Activated T-helper 1 cell treated with anti-CD3 and anti-CD28 coated beads, Interleukin-12 subunit alpha, Interleukin-12 subunit beta, Interleukin-2, Interleukin-4 antibody, amounts not matched to agents 30 ng/mL and 10 ng/mL and 1 ng/mL, durations not matched to agents 14 hours and 24 hours and 36 hours (primary cell): ENCODE results near the gene ETAA1. TPM values are rescaled to one million over a fixed set of nuclear protein-coding genes. Genes with fewer than 3 reads are reported as not detected.

Experiments
- DNase-seq: peaks from one replicate; pipeline ENCODE4 v3.0.0; 2021; ENCODE audit warnings: low spot score
- H3K27ac Mint-ChIP-seq: one replicate; pipeline ENCODE4 v1.8.0; 2021; ENCODE audit warnings: mild to moderate bottlenecking, mixed read lengths
- H3K27me3 Mint-ChIP-seq: one replicate; pipeline ENCODE4 v1.8.0; 2022; ENCODE audit warnings: mild to moderate bottlenecking, moderate library complexity, mixed read lengths; ENCODE audit not compliant: insufficient read depth
- H3K36me3 Mint-ChIP-seq: one replicate; pipeline ENCODE4 v1.8.0; 2021; ENCODE audit warnings: low read depth, mixed read lengths
- H3K4me1 Mint-ChIP-seq: one replicate; pipeline ENCODE4 v1.8.0; 2021; ENCODE audit warnings: low read depth, mixed read lengths
- H3K4me3 Mint-ChIP-seq: one replicate; pipeline ENCODE4 v1.8.0; 2021; ENCODE audit warnings: mild to moderate bottlenecking, moderate library complexity, mixed read lengths
- H3K9me3 Mint-ChIP-seq: one replicate; pipeline ENCODE4 v1.8.0; 2021; ENCODE audit warnings: mixed read lengths
- intact Hi-C: fragments of 100-400 bp; cut with micrococcal nuclease; formaldehyde crosslinking; loops from one replicate; pipeline ENCODE4 v1.15.1; 2024
- total RNA-seq: library from RNA; stranded (reverse); gene quantifications from 2 replicates; pipeline ENCODE4 v1.2.3, GENCODE V29; 2022

The ETAA1 gene
- 9.5 and 10.7 TPM in 2 replicates for total RNA-seq

DNA sequence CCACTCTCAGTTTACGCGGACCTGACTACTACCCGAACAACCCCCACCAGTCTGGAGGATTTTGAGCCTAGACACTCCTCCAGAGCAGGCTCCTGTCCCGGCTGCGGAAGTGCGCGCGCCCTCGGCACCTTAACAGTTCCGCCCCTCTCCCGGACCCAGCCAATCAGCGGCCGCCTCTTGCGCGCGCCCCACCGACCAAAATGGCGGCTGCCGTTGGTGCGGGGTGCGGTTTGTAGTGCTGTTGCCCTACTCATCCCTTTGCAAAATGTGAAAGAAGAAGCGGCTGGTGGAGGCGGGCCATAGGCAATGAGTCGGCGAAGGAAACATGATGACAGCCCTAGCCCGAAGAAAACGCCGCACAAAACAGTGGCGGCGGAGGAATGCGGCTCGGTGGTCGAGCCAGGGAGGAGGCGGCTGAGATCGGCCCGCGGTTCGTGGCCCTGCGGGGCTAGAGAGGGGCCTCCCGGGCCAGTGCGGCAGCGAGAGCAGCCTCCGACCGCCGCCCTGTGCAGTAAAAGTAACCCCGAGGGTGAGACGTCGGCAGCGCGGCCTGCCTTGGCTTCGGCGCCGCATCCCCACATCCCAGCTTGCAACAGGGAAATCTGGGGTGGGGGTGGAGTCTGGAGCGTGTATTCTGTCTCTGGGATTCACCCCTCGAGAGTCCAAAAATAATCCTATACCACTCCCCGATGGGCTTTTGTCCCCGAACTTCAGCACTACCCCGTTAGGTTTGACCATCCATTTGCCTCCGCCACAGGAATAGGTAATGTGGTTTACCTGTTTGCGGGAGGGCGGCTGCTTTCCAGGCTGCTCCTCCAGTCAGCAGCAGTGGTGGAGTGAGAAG lies at the start of gene ETAA1:
Gene ETAA1, plus strand, starts transcription at position 191 of the 844 bp plus-strand sequence. Its CDS starts 116 bp downstream, at position 307.
- intact Hi-C loops: loop anchor here (1.0 to 10.0 kb wide), 4 partner anchors 666 to 1960 kb away; partner anchors contain the start of genes C1D and PNO1
- Mint-ChIP-seq H3K27me3 (peaks cover 2% of the 10 kb centered on the region), H3K4me3 (peak within 1 kb of the TSS; percentile 97), H3K36me3 (peaks cover 11% of the 10 kb centered on the region), H3K4me1 (peaks cover 17% of the 10 kb centered on the region), H3K27ac (peak within 1 kb of the TSS; percentile 99), H3K9me3 (no peaks in the 10 kb centered on the region)
- DNase-seq: peak; percentile 90

DNA sequence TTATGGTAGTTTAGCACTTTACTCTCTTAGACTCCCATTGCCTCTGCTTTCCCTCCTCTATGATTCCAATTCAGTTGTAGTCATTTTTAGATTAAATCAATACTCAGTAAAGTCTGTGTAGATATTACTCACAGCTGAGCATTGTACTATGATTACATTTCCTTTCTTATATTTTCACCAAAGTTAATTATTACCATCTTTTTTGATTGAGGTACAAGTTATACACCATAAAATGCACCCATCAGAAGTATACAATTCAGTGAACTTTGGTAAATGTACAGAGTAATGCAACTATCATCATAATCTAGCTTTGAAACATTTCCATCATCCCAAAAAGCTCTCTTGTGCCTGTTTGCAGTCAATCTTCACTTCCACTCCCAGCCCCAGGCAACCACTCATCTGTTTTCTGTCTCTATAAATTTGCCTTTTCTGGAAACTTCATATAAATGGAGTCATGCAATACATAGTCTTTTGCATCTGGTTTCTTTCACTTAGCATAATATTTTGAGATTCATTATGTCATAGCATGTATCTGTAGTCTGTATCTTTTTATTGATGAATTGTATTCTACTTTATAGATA lies 30.2 kb upstream of the ETAA1 start:
- DNase-seq: no peak
- H3K36me3 Mint-ChIP-seq: no peaks in the 10 kb centered on the region
- no peaks in the 10 kb centered on the region for H3K4me1 Mint-ChIP-seq
- H3K27ac Mint-ChIP-seq: no peak overlapping the region
- H3K9me3 Mint-ChIP-seq: no peaks in the 10 kb centered on the region
- intact Hi-C loops: no loop called here
- H3K27me3 Mint-ChIP-seq: peaks cover 4% of the 10 kb centered on the region
- H3K4me3 Mint-ChIP-seq: no peak overlapping the region

DNA sequence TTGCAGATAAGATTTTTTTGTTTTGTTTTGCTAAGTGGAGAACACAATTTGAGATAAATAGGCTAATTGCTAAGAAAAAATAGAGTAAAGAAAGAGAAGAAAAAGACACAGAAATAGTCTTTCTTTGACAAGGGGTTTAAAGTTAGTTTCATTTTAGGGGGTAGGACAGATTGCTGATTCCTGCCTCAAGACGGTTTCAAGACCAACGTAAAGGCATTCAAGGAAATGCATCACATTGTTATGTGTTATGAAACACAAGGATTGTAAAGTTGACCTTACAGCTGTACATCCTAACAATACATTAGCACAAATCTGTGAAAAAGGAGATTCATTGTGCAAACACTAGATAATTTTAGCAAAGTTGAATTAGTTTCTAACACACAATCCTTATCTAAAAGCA lies 22.7 kb upstream of the ETAA1 start:
- intact Hi-C loops: no loop called here

DNA sequence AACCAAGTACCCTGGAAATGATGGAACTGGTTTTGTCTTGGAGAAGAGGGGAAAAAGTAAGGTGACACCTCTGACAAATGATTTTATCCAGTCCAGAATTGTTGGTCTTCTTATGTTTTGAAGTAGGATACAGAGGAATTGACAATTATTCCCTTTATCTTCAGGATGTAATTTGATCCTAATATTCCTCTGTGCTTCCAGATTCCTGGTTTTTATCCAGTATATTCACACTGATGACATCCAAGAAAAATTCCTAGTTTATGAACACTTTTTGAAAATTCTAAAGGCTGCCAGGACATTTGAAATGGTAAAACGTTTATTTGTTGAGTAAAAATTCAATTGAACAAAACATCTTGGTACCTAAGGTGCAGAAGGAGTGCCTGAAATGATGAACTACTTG lies 22.2 kb upstream of the ETAA1 start:
- no peak overlapping the region for H3K27ac Mint-ChIP-seq
- no peak for DNase-seq
- H3K36me3 Mint-ChIP-seq: no peaks in the 10 kb centered on the region
- no peaks in the 10 kb centered on the region for H3K4me1 Mint-ChIP-seq
- H3K9me3 Mint-ChIP-seq: no peaks in the 10 kb centered on the region
- intact Hi-C loops: no loop called here
- no peak overlapping the region for H3K4me3 Mint-ChIP-seq
- peaks cover 2% of the 10 kb centered on the region for H3K27me3 Mint-ChIP-seq

More for the DNA sequence above, 22.7 kb upstream of the ETAA1 start:
- no peak overlapping the region for H3K27ac Mint-ChIP-seq
- no peaks in the 10 kb centered on the region for H3K36me3 Mint-ChIP-seq
- no peaks in the 10 kb centered on the region for H3K9me3 Mint-ChIP-seq
- no peak overlapping the region for H3K4me3 Mint-ChIP-seq
- H3K4me1 Mint-ChIP-seq: no peaks in the 10 kb centered on the region
- DNase-seq: no peak
- H3K27me3 Mint-ChIP-seq: peaks cover 2% of the 10 kb centered on the region

DNA sequence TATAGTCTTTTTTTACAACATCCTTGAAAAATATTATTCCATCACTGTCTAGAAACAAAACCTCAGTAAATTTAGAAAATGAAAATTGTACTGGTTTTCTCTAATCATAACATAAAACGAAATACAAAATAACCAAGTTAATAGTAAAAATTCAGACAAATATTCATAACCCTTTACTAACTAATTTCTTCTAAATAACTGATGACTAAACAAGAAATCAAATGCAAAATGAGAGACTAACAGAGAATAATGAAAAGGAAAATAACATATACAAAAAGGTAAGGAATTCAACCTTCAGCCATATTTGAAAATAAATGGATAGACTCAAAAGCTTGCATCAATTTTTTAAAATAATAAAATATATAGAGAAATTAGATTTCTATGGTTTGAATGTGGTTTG lies 18.6 kb upstream of the ETAA1 start:
- no peaks in the 10 kb centered on the region for H3K27me3 Mint-ChIP-seq
- H3K36me3 Mint-ChIP-seq: no peaks in the 10 kb centered on the region
- DNase-seq: no peak
- H3K27ac Mint-ChIP-seq: no peak overlapping the region
- no peaks in the 10 kb centered on the region for H3K9me3 Mint-ChIP-seq
- H3K4me1 Mint-ChIP-seq: no peaks in the 10 kb centered on the region
- no peak overlapping the region for H3K4me3 Mint-ChIP-seq
- intact Hi-C loops: no loop called here

DNA sequence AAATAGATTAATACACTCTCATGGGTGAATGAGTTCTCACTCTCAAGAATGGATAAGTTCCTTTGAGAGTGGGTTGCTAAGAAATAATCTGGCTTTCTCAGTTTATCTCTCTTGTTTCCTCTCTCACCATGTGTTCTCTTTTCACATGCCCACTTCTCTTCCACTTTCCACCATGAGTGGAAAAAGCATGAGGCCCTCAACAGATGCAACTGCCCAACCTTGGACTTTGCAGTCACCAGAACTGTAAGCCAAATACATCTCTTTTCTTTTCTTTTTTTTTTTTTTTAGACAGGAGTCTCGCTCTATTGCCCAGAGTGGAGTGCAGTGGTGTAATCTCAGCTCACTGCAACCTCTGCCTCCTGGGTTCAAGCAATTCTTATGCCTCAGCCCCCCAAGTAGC lies 18.1 kb upstream of the ETAA1 start:
- H3K4me3 Mint-ChIP-seq: no peak overlapping the region
- no peak overlapping the region for H3K27ac Mint-ChIP-seq
- H3K4me1 Mint-ChIP-seq: no peaks in the 10 kb centered on the region
- H3K36me3 Mint-ChIP-seq: no peaks in the 10 kb centered on the region
- no peaks in the 10 kb centered on the region for H3K9me3 Mint-ChIP-seq
- intact Hi-C loops: no loop called here
- no peaks in the 10 kb centered on the region for H3K27me3 Mint-ChIP-seq
- DNase-seq: no peak

DNA sequence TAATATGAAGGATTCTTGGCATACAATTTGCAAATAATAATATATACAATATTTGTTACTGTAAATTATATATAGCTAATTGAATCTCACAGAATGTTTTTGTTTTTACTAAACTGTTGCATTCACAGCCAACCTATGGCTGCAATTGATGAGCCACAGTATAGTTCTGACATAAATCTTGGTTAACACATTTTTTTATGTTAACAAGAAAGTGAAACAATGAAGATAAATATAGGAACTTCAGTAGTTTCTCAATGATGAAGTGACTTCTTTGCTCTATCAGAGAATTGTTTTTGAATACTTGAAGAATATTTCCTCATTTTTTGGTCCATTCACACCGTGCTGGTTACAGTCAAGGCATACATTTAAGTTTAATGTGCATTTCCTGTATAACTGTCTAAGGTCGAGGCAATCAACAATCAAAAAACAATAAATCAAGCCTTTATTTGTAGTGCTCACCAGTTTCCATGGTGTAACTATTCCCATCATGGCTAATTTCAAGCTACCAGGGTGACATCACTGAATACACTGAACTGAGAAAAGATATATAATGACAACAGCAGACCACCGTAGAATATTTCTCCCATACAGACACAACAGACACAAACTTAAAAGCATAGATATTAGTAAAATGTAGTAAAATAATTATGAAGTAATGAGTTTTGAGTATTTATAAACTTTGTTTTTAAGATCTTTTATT lies 12.9 kb upstream of the ETAA1 start:
- Mint-ChIP-seq H3K4me3 (no peak overlapping the region), H3K9me3 (no peaks in the 10 kb centered on the region), H3K27ac (no peak overlapping the region), H3K27me3 (no peaks in the 10 kb centered on the region), H3K4me1 (no peaks in the 10 kb centered on the region), H3K36me3 (no peaks in the 10 kb centered on the region)
- intact Hi-C loops: no loop called here
- no peak for DNase-seq

DNA sequence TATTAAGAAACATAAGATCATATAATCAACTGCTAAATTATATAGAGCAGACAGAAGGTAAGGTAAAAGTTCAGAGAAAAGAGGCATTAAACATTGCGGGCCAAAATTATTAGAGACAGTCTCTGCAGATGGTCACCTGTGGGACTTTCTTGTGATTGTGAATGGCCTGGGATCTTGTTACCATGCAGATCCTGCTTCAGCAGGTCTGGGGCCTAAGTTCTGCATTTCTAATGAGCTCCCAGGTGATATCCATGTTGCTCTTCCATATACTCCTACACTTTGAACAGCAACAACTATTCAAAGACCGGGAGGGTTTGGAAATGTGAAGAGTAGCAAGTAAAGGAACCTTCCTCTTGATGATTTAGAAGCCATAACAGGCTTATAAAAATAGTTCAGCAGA lies 8.5 kb upstream of the ETAA1 start:
- no peak overlapping the region for H3K27ac Mint-ChIP-seq
- H3K4me1 Mint-ChIP-seq: no peaks in the 10 kb centered on the region
- intact Hi-C loops: no loop called here
- H3K9me3 Mint-ChIP-seq: no peaks in the 10 kb centered on the region
- no peaks in the 10 kb centered on the region for H3K36me3 Mint-ChIP-seq
- H3K4me3 Mint-ChIP-seq: no peak overlapping the region
- no peaks in the 10 kb centered on the region for H3K27me3 Mint-ChIP-seq
- no peak for DNase-seq

DNA sequence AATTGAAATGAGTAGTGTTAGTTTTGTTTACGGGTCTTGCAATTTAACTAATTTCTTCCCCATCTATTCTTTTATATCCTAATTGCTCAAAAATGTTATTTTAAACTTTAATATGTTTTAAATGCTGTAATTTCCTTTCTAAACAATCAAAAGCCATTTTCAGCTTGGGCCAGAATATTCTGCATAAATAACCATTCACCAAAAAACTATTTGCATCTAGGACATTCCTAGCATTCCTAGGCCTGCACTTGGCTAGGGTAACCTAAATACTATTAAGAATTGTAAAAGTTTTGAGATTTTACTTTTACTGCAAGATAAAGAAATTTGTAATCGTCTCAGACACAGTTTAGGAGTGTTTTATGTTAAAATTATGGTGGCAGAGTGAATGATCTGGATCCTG lies 7.8 kb upstream of the ETAA1 start:
- intact Hi-C loops: no loop called here
- Mint-ChIP-seq H3K9me3 (no peaks in the 10 kb centered on the region), H3K27me3 (no peaks in the 10 kb centered on the region), H3K4me1 (no peaks in the 10 kb centered on the region), H3K4me3 (no peak overlapping the region), H3K27ac (no peak overlapping the region), H3K36me3 (no peaks in the 10 kb centered on the region)
- no peak for DNase-seq

DNA sequence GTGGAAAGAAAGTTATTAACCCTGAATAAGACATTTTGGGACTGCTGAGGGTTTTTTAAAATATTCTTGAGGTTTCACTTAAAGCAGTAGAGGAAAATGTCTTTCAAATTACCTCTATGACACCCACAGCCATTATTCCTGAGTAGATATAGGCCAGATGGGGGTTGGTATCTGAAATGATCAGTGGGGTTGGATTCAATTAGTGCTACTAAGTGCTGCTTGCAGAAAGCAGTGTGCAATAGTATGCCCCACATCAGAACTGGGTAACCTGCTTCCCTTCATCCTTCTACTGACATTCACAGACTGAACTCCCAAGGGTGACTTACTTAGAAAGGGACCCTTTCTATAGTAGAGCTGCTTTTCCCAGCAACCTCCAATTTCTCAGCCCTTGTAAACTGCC lies 7.3 kb upstream of the ETAA1 start:
- no peak for DNase-seq
- no peaks in the 10 kb centered on the region for H3K9me3 Mint-ChIP-seq
- intact Hi-C loops: loop anchor here (10.0 kb wide), 1 partner anchor 995 kb away; no protein-coding TSS in a partner anchor
- no peak overlapping the region for H3K27ac Mint-ChIP-seq
- no peaks in the 10 kb centered on the region for H3K4me1 Mint-ChIP-seq
- H3K36me3 Mint-ChIP-seq: no peaks in the 10 kb centered on the region
- no peak overlapping the region for H3K4me3 Mint-ChIP-seq
- H3K27me3 Mint-ChIP-seq: peaks cover 2% of the 10 kb centered on the region

DNA sequence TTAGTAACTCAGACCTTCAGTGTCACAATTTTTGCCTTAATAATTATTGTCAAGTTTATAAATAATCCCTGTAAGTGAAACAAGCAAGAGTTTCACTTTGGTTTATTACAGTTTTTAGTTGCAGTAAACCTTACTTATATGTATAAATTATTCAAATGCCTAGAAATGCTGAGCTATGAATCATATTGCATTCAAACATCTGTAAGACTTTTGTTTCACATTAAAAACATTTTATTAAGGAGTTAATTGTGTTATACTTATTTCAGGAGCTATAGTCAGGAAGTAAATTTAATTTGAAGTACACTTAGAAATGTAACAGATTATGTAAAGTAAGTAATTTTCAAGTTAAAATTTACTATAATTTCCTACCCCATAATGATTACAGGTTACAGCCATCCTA lies 3.9 kb upstream of the ETAA1 start:
- Mint-ChIP-seq H3K27me3 (peaks cover 2% of the 10 kb centered on the region), H3K4me3 (no peak overlapping the region), H3K27ac (no peak overlapping the region), H3K4me1 (peaks cover 6% of the 10 kb centered on the region), H3K9me3 (no peaks in the 10 kb centered on the region), H3K36me3 (peaks cover 3% of the 10 kb centered on the region)
- DNase-seq: no peak
- intact Hi-C loops: loop anchor here (10.0 kb wide), 1 partner anchor 992 kb away; no protein-coding TSS in a partner anchor

DNA sequence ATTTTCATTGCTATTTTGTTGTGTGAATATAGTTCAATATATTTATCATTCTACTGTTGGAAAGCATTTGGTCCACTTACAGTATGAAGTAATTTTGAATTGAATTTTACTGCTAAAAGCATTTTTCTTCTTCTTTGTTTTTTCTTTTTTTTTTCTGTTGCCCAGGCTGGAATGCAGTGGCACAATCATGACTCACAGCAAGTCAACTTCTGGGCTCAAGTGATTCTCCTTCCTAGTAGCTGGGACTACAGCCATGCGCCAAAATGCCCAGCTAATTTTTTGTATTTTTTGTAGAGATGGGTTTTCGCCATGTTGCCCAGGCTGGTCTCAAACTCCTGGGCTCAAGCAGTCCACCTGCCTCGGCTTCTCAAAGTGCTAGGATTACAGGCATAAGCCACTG lies 2.4 kb upstream of the ETAA1 start:
- no peaks in the 10 kb centered on the region for H3K9me3 Mint-ChIP-seq
- H3K27ac Mint-ChIP-seq: no peak overlapping the region
- peaks cover 6% of the 10 kb centered on the region for H3K4me1 Mint-ChIP-seq
- H3K27me3 Mint-ChIP-seq: peaks cover 2% of the 10 kb centered on the region
- DNase-seq: no peak
- H3K4me3 Mint-ChIP-seq: no peak overlapping the region
- intact Hi-C loops: loop anchor here (5.0 to 10.0 kb wide), 2 partner anchors 990 to 1957 kb away; no protein-coding TSS in a partner anchor
- peaks cover 3% of the 10 kb centered on the region for H3K36me3 Mint-ChIP-seq

DNA sequence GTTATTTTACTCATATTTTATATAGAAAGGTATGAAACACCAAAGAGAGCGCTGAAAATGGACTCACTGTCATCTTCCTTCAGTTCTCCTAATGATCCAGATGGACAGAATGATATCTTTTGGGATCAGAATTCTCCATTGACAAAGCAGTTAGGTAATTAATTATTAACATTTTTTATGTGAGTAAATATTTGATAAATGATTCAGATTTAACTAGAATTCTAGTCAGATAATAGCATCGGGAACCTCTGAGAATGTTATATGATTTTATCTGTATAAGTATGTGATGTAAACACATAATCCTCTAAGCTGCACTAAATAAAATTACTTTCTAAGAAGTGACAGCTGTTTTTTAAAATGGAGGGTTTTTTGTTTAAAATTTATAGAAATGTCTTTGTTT lies 2.0 kb downstream of the ETAA1 start:
- Mint-ChIP-seq H3K36me3 (peaks cover 15% of the 10 kb centered on the region), H3K27ac (no peak overlapping the region), H3K4me1 (peaks cover 18% of the 10 kb centered on the region), H3K9me3 (no peaks in the 10 kb centered on the region), H3K27me3 (peaks cover 2% of the 10 kb centered on the region), H3K4me3 (no peak overlapping the region)
- no peak for DNase-seq
- intact Hi-C loops: loop anchor here (5.0 to 10.0 kb wide), 2 partner anchors 986 to 1962 kb away; no protein-coding TSS in a partner anchor
